IPS DF 4.7 (cell line): Measurements from ENCODE around the gene MBD3L4.
"Not testable (repeated sequence)": the region's sequence is repeated elsewhere in the genome, so short reads cannot be mapped to it uniquely, and the experiment has no call there.

Source experiments
- DNase-seq: peaks from one replicate; pipeline ENCODE4 v3.0.0-alpha.2; 2013; ENCODE audit warnings: low spot score; ENCODE audit errors: extremely low read depth

The MBD3L4 gene

DNA sequence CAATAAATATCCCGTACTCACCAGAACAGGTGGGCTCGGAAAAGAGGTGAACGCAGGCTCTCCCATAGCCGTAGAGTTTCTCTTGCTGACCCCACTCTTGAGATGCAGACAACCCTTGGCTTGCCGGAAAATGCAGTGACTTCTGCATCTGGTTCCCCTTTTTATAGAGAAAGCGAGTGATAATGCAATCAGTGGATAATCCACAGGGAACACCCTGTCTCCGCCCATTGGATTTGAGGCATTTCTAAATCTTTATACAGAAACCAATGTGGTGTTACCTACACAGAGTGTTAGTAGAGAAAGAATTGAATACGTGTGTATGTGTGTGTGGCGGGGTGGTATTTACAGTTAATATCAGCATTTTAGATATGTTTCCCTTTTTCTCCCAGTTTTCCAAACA is at the start of gene MBD3L4:
MBD3L4 (minus strand) TSS at position 101 of the 400 bp plus-strand sequence; CDS start at position 66, 35 bp downstream.
- not testable (repeated sequence) for DNase-seq

GRCh38 chr19:7088999-7089398 is 49.0 kb upstream of the MBD3L4 start:
- DNase-seq, result no peak

GRCh38 chr19:7083076-7083956 is 43.3 kb upstream of the MBD3L4 start:
- DNase-seq, result no peak

DNA sequence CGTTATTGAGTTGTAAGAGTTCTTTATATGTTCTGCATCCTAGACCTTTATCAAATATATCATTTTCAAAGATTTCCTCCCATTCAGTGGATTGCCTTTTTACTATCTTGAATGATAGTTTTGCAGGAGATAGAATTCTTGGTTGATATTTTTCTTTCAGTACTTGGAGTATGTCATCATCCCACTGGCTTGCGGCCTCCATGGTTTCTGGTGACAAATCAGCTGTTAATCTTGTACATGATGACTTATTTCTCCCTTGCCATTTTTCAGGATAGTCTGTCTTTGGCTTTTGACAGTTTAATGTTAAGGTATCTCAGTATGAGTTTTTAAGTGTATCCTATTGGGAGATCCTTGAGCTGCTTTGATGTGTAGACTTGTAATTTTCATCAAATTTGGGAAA is 38.0 kb upstream of the MBD3L4 start:
- no peak for DNase-seq

DNA sequence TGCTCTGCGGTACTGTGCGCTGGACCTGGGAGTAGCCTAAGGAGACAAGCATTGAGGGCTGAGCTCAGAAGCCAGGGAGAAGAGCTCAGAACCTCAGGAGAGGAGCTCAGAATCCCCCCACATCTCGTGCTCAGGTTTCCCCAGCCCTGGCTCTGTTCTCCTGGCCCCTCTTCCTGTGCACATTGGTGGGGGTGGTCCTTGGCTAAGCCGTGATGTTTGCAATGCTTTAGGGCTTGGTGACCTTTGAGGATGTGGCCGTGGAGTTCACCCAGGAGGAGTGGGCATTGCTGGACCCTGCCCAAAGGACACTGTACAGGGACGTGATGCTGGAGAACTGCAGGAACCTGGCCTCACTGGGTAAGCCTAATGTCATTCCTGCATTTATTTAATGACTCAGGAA is 36.2 kb upstream of the MBD3L4 start:
- DNase-seq, result no peak

- DNase-seq, result no peak
Observed at GRCh38 chr19:7074705-7075282, 34.8 kb upstream of the MBD3L4 start.

DNA sequence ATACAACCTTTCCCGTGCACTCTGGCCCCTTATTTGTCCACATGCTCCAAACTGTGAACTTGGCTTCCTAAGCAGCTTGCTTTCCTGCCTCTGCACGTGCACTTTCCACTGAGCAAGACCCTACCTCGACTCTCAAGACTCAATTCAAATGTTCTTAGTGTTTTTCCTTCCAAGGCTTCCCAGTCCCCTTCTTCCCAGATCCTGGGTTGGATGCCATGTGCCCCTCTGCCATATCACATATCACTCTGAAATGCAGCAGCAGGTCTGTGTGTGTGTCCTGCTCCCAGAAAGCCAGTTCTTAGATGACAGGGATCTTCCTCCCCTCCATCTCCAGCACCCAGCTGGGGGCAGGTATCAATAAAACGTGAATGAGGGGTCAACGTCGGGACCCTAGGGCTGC is 32.6 kb upstream of the MBD3L4 start:
- DNase-seq, result no peak

DNA sequence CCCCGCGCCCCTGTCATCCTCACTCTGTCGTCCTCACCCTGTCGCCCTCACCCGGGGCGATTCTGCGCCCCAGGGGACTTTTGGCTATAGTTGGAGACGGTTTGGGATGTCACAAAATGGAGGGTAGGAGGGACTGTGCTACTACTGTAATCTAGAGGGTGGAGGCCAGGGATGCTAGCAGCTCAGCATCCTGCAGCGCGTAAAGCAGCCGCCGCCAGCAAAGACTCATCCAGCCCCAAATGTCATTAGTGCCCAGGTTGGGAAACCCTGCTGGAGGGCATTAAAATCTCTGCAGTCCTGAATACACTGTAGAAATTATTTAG is 29.9 kb upstream of the MBD3L4 start:
- no peak for DNase-seq

DNA sequence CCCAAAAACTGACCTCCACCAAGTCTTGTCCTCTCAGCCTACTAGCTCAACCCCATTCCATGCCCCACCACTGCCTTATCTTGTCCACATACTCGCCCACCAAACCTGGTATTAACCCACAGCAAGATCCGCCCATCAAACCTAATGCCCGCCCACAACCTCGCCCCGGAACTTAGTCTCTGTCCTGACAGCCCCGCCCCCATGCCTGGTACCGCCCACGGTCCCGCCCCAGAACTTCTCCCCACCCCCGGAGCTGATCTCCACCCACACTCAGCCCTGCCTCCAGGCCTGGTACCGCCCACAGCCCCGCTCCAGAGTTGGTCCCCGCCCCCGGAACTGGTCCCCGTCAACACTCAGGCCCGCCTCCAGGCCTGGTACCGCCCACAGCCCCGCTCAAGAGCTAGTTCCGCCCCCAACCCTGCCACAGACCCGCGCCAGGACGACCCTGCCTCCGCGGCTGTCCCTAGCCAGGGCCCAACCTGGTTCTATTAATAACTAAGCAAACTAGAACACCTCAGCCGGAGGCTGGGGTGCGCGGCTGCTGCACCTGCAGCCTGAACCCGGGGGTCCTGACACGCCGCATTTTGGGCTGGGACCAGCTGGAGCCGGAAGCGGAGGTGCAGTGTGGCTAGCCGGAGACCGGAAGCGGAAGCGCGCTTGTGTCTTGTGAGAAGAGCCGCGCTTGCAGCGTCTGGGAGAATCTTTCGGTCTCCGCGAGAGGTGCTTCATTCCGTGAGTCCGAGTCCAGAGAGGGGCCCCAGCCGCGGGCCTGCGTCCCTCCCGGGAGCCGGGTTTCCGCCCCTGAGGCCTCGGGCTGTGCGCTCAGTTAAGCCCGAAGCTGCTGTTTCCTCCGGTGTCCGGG is 29.3 kb upstream of the MBD3L4 start, which contains the start of gene ZNF557:
ZNF557 (plus strand) TSS at position 662 of the 862 bp plus-strand sequence. CDS start 5,372 bp downstream, outside the sequence.
- DNase-seq, result peak; percentile 46

- DNase-seq, result no peak
Observed at GRCh38 chr19:7068599-7068998, 28.6 kb upstream of the MBD3L4 start.

DNA sequence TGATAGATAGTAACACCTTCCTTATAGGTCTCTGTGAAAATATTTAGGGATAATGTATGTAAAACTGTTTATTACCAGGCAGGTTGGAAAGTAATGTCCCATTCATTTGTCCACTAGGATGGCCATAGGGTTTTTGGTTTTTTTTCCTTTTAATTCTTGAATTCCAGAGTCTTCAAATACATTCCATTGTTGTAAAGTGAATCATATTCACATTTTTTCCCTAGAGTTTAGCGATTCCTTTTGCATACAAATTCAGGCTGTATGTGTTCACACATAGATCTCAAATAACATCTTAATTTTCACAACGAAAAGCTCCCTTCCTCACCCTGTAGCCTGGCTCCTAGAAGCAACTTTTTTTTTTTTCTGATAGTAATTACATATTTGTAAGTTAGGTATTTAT is 27.7 kb upstream of the MBD3L4 start:
- no peak for DNase-seq

GRCh38 chr19:7067122-7067521 is 27.1 kb upstream of the MBD3L4 start:
- DNase-seq, result peak; percentile 25

DNA sequence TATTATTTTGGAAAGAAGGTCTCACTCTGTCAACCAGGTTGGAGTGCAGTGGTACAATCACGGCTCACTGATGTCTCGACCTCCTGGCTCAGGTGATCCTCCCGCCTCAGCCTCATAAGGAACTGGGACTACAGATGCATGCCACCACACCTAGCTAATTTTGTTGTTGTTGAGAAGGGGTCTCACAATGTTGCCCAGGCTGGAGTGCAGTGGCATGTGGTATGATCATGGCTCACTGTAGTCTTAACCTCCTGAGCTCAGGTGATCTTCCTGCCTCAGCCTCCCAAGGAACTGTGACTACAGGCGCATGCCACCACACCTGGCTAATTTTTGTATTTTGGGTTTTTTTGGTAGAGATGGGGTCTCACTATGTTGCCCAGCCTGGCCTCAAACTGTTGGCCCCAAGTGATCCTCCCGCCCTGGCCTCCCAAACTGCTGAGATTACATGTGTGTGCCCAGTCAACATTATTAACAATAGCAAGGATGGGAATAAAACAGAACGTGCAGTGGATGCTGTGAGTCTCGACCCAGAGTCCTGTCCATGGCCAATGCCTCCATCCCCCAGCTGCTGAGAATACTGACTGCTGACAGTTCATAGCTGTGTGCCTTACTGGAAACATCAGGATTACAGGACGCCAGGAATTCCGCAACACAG is 23.9 kb upstream of the MBD3L4 start:
- no peak for DNase-seq

DNA sequence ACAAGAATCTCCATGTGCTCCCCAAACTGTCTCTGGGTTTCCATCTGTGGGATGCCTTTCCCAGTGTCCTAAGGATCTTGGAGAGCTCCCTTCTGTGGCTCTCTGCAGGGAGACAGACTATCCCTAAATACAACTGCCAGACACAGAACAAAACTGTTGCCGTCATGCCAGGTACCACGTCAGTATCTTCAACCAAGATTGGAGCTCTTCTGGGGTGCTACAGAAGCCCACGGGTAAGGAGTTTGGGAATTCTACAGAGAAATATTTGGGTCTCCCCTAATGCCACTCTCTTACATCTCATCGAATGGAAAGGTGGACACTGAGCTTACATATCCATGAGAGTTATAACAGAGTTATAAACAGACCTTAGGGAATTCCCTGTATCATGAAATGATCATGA is 23.4 kb upstream of the MBD3L4 start:
- no peak for DNase-seq

DNA sequence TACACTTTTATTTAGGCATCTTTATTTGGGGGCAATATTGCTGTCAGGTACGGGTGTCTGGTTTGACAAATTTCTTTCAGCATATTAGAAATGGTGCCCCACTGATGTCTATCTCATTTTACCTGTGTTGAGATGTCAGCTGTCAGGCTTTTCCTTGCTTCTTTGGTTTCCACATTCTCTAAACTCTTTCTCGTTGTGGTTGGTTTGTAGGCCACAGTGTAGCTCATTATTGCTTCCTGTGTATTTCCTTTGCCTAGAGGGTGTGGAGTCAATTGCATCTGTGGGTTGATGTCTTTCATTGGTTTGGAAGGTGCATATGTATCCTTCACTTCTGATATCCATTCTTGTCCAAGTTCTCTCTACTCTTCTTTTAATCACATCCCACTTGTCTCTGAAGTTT is 20.0 kb upstream of the MBD3L4 start:
- not testable (repeated sequence) for DNase-seq

- DNase-seq, result not testable (repeated sequence)
Observed at GRCh38 chr19:7058576-7058975, 18.6 kb upstream of the MBD3L4 start, which contains the start of gene MBD3L3. Gene MBD3L3 (minus strand): TSS chr19:7058676. CDS start chr19:7058605, 71 bp downstream.

- not testable (repeated sequence) for DNase-seq
Observed at GRCh38 chr19:7056371-7056770, 16.4 kb upstream of the MBD3L4 start.

DNA sequence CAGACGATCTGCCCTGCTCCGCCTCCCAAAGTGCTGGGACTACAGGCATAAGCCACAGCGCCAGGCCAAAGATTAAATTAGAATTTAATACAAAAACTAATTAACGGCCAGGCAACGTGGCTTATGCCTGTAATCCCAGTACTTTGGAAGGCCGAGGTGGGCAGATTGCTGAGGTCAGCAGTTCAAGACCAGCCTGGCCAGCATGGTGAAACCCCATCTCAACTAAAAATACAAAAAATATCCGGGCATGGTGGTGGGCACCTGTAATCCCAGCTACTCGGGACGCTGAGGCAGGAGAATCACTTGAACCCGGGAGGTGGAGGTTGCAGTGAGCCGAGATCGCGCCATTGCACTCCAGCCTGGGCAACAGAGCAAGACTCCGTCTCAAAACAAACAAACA is 15.7 kb upstream of the MBD3L4 start:
- DNase-seq, result not testable (repeated sequence)

DNA sequence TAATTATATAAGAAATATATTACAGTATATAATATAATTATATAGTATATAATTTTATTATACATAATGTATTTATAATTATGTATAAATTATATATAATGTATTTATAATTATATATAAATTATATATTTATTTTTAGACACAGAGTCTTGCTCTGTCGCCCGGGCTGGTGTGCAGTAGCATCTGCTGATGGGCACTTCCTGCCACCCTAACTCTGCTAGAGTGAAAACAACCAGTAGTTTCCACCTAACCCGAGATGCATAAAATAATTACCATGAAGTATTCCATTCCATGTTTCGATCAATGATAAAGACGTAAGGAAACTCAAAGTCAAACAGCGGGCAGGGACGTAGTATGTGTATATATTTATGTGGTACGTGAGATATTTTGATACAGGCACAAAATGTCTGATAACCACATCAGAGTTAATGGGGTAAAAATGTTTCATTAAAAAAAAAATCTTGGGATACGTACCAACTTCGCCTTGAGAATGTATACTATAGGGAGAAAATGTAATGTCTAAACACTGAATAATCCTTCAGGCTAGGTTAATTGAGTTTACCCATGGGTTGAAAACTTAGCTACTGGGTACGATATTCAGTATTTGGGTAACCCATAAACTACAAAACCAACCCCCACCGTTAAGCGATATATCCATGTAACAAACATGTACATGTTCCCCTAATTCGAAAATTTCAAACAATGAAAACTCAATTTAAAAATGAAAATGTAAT is 14.8 kb upstream of the MBD3L4 start:
- DNase-seq, result not testable (repeated sequence)

DNA sequence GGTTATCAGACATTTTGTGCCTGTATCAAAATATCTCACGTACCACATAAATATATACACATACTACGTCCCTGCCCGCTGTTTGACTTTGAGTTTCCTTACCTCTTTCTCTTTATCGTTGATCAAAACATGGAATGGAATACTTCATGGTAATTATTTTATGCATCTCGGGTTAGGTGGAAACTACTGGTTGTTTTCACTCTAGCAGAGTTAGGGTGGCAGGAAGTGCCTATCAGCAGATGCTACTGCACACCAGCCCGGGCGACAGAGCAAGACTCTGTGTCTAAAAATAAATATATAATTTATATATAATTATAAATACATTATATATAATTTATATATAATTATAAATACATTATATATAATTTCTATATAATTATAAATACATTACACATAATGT is 12.9 kb upstream of the MBD3L4 start:
- DNase-seq, result not testable (repeated sequence)

DNA sequence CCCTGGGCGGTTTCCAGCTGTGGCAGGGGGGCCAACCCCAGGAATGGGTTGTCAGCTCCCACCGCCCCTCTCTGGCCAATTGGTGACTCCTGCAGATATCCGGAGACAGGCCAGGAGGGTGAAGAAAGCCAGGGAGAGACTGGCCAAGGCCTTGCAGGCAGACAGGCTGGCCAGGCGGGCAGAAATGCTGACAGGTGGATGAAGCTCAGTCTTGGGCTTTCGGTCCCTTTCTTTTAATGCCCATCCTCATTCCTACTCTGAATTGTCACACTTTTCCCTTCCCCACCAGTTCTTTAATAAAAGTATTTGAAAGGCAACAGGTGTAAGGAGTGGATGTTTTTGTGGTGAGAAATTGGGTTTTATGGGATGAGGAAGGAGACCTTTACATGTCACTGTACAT is 11.4 kb upstream of the MBD3L4 start:
- DNase-seq, result not testable (repeated sequence)
